ENCODE results near the gene CDKN3.

- no peak for TF ChIP-seq POLR2A (IDR thresholded peaks at IDR 0.05; ENCODE audit: borderline replicate concordance, extremely low read depth, insufficient read depth, insufficient read length)
- TF ChIP-seq, protein P1, sequence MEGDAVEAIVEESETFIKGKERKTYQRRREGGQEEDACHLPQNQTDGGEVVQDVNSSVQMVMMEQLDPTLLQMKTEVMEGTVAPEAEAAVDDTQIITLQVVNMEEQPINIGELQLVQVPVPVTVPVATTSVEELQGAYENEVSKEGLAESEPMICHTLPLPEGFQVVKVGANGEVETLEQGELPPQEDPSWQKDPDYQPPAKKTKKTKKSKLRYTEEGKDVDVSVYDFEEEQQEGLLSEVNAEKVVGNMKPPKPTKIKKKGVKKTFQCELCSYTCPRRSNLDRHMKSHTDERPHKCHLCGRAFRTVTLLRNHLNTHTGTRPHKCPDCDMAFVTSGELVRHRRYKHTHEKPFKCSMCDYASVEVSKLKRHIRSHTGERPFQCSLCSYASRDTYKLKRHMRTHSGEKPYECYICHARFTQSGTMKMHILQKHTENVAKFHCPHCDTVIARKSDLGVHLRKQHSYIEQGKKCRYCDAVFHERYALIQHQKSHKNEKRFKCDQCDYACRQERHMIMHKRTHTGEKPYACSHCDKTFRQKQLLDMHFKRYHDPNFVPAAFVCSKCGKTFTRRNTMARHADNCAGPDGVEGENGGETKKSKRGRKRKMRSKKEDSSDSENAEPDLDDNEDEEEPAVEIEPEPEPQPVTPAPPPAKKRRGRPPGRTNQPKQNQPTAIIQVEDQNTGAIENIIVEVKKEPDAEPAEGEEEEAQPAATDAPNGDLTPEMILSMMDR (IDR thresholded peaks at IDR 0.05 in 2 of 3, conservative IDR thresholded peaks at IDR 0.05 in 1 of 3; ENCODE audit: borderline replicate concordance in 1 of 3, insufficient read depth in 1 of 3, low read depth in 2 of 3, low read length in 2 of 3), result peak; percentile 70 to 93 (median 79)
- TF ChIP-seq ZNF274 (IDR thresholded peaks at IDR 0.05; ENCODE audit: low read depth, low read length), result no peak
- no peak for TF ChIP-seq CEBPB (IDR thresholded peaks at IDR 0.05; ENCODE audit: low read depth)
- no peak for TF ChIP-seq SRF (IDR thresholded peaks at IDR 0.05; ENCODE audit: low read depth)
- no peak for TF ChIP-seq MAX (IDR thresholded peaks at IDR 0.05)
- TF ChIP-seq, protein P2, sequence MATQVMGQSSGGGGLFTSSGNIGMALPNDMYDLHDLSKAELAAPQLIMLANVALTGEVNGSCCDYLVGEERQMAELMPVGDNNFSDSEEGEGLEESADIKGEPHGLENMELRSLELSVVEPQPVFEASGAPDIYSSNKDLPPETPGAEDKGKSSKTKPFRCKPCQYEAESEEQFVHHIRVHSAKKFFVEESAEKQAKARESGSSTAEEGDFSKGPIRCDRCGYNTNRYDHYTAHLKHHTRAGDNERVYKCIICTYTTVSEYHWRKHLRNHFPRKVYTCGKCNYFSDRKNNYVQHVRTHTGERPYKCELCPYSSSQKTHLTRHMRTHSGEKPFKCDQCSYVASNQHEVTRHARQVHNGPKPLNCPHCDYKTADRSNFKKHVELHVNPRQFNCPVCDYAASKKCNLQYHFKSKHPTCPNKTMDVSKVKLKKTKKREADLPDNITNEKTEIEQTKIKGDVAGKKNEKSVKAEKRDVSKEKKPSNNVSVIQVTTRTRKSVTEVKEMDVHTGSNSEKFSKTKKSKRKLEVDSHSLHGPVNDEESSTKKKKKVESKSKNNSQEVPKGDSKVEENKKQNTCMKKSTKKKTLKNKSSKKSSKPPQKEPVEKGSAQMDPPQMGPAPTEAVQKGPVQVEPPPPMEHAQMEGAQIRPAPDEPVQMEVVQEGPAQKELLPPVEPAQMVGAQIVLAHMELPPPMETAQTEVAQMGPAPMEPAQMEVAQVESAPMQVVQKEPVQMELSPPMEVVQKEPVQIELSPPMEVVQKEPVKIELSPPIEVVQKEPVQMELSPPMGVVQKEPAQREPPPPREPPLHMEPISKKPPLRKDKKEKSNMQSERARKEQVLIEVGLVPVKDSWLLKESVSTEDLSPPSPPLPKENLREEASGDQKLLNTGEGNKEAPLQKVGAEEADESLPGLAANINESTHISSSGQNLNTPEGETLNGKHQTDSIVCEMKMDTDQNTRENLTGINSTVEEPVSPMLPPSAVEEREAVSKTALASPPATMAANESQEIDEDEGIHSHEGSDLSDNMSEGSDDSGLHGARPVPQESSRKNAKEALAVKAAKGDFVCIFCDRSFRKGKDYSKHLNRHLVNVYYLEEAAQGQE (IDR thresholded peaks at IDR 0.05; ENCODE audit: low read depth), result no peak
- no peak for TF ChIP-seq TCF7L2 (IDR thresholded peaks at IDR 0.05; ENCODE audit: borderline replicate concordance, extremely low read depth, insufficient read depth, insufficient read length)
- TF ChIP-seq EZH2phosphoT487 (IDR thresholded peaks at IDR 0.05; ENCODE audit: borderline replicate concordance), result no peak
- no peak for TF ChIP-seq POLR2AphosphoS5 (IDR thresholded peaks at IDR 0.05; ENCODE audit: low read depth, low read length)
- TF ChIP-seq SIN3A (IDR thresholded peaks at IDR 0.05; ENCODE audit: low read depth), result no peak
Observed at GRCh38 chr14:54366736-54367735, 29.8 kb upstream of the CDKN3 start.
